ENCODE results near the gene YES1.

DNA sequence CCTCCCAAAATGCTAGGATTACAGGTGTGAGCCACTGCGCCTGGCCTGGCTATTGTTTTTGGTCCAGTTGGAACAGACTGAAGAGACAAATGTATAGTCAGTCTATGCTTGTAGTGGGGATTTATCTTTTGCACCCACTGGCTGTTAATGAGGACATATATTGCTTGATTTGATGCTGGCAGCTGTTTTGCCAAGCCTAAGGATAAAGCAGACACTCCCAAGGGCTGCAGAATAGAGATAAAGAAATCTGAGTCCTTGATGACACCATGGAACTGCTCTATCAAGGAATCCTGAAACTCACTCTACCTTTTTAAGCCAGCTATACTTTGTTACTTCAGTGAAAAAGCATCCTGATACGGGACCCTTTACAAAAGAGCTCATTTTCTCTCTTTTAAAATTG is 56.5 kb downstream of the YES1 start:
- no peak for TF ChIP-seq CHD2 (IDR thresholded peaks at IDR 0.05; ENCODE audit: low read length)
- TF ChIP-seq POLR2AphosphoS5 (IDR thresholded peaks at IDR 0.05; ENCODE audit: low read depth, low read length): no peak
- no peak for TF ChIP-seq BRCA1 (IDR thresholded peaks at IDR 0.05; ENCODE audit: low read depth, low read length)
- no peak for TF ChIP-seq PHF8 (conservative IDR thresholded peaks at IDR 0.05; ENCODE audit: low read depth, low read length)
- TF ChIP-seq TAF7 (optimal IDR thresholded peaks at IDR 0.05; ENCODE audit: borderline replicate concordance, low read depth, low read length): no peak
- no peak for TF ChIP-seq HDAC6 (IDR thresholded peaks at IDR 0.05; ENCODE audit: low read depth, low read length)
- TF ChIP-seq, protein P1, sequence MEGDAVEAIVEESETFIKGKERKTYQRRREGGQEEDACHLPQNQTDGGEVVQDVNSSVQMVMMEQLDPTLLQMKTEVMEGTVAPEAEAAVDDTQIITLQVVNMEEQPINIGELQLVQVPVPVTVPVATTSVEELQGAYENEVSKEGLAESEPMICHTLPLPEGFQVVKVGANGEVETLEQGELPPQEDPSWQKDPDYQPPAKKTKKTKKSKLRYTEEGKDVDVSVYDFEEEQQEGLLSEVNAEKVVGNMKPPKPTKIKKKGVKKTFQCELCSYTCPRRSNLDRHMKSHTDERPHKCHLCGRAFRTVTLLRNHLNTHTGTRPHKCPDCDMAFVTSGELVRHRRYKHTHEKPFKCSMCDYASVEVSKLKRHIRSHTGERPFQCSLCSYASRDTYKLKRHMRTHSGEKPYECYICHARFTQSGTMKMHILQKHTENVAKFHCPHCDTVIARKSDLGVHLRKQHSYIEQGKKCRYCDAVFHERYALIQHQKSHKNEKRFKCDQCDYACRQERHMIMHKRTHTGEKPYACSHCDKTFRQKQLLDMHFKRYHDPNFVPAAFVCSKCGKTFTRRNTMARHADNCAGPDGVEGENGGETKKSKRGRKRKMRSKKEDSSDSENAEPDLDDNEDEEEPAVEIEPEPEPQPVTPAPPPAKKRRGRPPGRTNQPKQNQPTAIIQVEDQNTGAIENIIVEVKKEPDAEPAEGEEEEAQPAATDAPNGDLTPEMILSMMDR (IDR thresholded peaks at IDR 0.05; ENCODE audit: control extremely low read depth in 1 of 3, insufficient read depth in 1 of 3, low read depth in 1 of 3, low read length in 3 of 3): no peak
- no peak for TF ChIP-seq SUZ12 (IDR thresholded peaks at IDR 0.05; ENCODE audit: low read length)
- TF ChIP-seq SP2 (IDR thresholded peaks at IDR 0.05; ENCODE audit: low read length): no peak
- TF ChIP-seq NRF1 (IDR thresholded peaks at IDR 0.05; ENCODE audit: low read depth, low read length): no peak
- TF ChIP-seq JUND (IDR thresholded peaks at IDR 0.05; ENCODE audit: low read length): no peak
- TF ChIP-seq POU5F1 (IDR thresholded peaks at IDR 0.05; ENCODE audit: low read depth, low read length): no peak
